Hematopoietic multipotent progenitor cell (in vitro differentiated cells): Measurements from ENCODE around the gene SNX11. TPM values are rescaled to one million over a fixed set of nuclear protein-coding genes. Genes with fewer than 3 reads are reported as not detected.

Experiments used
- DNase-seq, 3 donors: peaks; one replicate each; pipeline ENCODE4 v3.0.0-alpha.2; 2011 to 2015; ENCODE audit warnings: low read depth in 2 of 3, low spot score in 2 of 3
- small RNA-seq: library from RNA; depleted of rRNA; stranded (forward); fragments of <200 nt; gene quantifications from one replicate; pipeline ENCODE3, GENCODE V24; 2012
- total RNA-seq: library from RNA; depleted of rRNA; stranded (reverse); fragments of >200 nt; gene quantifications from one replicate; pipeline ENCODE4 v1.2.3, GENCODE V29; 2012

SNX11 gene
- total RNA-seq, 1 donor, result 7.3 TPM

- DNase-seq, result no peak
These were observed 52.9 kb downstream of the SNX11 start for GRCh38 chr17:48160177-48161081.

- DNase-seq, result no peak
These were observed 53.8 kb downstream of the SNX11 start for GRCh38 chr17:48161127-48161905.

GRCh38 chr17:48162306-48162934, 54.9 kb downstream of the SNX11 start:
- DNase-seq, result no peak

GRCh38 chr17:48162946-48163506, 55.5 kb downstream of the SNX11 start:
- DNase-seq, result peak in 1 of 3 donors; percentile 59

- DNase-seq, result peak in 1 of 3 donors; percentile 14
These were observed 56.2 kb downstream of the SNX11 start for GRCh38 chr17:48163809-48164208.

GRCh38 chr17:48169926-48170325, 62.4 kb downstream of the SNX11 start:
- no peak for DNase-seq

Small RNAs within 50 kb of the gene (small RNA-seq; reads per million reads assigned to genes)
- gene AC004477.2 (not detected), gene MIR1203 (not detected), gene RNU6-1201P (not detected)

Other genes starting within 250 kb of the SNX11 start
- gene SP2, start 211.5 kb upstream of the SNX11 start, total RNA-seq, result 7.5 TPM
- gene PNPO, start 166.2 kb upstream of the SNX11 start, total RNA-seq, result 26.7 TPM
- gene PRR15L, start 149.9 kb upstream of the SNX11 start, total RNA-seq, result not detected
- 102 TPM for gene CDK5RAP3, start 136.7 kb upstream of the SNX11 start, total RNA-seq
- not detected for gene COPZ2, start 70.0 kb upstream of the SNX11 start, total RNA-seq
- 39.0 TPM for gene NFE2L1, start 59.4 kb upstream of the SNX11 start, total RNA-seq
- gene CBX1, start 6.3 kb upstream of the SNX11 start, total RNA-seq, result 8.6 TPM